ENCODE data around the gene HSFY1.
"Not testable (repeated sequence)": the region's sequence is repeated elsewhere in the genome, so short reads cannot be mapped to it uniquely, and the experiment has no call there.

The HSFY1 gene, protein sequence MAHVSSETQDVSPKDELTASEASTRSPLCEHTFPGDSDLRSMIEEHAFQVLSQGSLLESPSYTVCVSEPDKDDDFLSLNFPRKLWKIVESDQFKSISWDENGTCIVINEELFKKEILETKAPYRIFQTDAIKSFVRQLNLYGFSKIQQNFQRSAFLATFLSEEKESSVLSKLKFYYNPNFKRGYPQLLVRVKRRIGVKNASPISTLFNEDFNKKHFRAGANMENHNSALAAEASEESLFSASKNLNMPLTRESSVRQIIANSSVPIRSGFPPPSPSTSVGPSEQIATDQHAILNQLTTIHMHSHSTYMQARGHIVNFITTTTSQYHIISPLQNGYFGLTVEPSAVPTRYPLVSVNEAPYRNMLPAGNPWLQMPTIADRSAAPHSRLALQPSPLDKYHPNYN

DNA sequence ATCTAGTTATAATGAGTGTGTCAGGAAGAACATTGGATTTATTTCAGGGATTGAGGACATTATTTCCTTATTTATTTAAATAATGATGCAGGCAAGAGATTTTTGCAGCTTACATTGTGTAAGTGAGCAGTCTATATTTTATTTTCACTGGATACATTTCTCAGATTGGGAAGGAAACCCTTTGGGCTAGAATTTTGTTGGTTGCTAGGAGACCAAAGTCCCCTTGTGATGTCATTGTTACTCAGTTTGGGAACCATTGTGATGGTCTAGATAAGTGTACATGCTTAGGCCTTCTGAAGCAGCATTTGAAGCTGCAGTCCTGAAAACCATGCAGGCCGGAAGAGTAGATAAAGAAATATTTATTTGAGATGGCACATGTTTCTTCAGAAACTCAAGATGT lies at the start of gene HSFY1:
Gene HSFY1, plus strand, starts transcription at position 301 of the 400 bp plus-strand sequence. Its CDS starts 68 bp downstream, at position 369.
- DNase-seq (ENCODE audit: insufficient read length, low spot score); FAIRE-seq: not testable (repeated sequence)

DNA sequence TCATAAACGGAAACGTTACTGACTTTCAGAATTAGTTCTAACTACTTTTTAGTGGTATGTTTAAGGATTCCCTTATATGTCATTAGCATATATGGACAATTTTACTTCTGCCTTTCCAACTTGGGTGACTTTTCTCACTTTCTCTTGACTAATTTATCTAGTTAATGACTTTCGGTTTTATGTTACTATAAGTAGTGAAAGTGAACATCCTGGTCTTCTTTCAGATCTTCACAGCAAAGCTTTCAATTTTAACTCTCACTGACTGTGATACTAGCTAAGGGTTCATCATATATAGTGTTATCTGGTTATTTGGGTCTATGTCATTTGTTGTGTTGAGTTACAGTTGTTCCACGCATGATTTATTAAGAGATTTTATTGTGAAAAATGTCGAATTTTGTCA lies 42.3 kb upstream of the HSFY1 start:
- not testable (repeated sequence) for FAIRE-seq; DNase-seq (ENCODE audit: insufficient read length, low spot score)

DNA sequence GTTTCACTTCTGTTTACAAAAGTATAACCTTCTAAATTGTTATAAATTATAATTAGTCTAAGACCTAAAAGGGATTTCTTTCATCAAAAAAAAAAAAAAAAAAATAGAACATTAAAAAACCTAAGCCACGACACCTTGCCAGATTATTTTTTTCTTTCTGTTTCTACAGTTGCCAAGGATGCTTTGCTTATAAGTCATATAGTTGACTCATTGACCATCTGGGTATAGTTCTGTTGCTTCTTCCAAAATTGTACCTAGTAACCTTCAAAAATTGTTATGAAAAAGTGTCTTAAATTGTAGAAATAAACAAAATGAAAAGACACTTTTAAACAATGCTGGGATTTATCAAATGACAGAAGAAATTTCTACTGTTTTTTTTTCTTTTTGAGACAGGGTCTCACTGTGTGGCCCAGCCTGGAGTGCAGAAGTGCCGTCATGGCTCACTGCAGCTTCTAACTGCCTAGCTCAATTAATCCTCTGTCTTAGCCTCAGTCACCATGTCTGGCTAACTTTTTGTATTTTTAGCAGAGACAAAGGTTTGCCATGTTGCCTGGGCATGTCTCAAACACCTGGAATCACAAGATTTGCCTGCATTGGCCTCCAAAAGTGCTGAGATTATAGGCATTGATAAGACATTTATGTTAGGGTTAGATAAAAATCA lies 15.4 kb upstream of the HSFY1 start:
- DNase-seq (ENCODE audit: insufficient read length, low spot score); FAIRE-seq: not testable (repeated sequence)

DNA sequence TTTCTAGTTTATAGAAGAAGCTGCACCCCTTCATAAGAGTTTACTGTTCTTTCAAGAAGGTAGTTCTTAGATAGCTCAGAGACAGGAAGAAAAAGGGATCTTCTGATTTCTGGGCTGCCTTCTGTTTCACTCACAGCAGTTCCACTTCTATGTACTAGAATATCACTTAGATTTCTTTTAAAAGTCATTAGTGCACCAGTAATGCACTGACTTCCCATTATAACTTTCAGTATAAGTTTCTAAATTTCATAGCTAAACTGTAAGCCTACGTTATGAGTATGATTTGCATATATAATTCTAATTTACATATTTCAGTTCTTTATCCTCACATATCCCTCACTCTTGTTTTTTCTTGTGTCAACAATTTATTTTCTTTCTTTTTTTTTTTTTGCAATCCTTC lies 7.6 kb upstream of the HSFY1 start:
- DNase-seq (ENCODE audit: insufficient read length, low spot score); FAIRE-seq: not testable (repeated sequence)

DNA sequence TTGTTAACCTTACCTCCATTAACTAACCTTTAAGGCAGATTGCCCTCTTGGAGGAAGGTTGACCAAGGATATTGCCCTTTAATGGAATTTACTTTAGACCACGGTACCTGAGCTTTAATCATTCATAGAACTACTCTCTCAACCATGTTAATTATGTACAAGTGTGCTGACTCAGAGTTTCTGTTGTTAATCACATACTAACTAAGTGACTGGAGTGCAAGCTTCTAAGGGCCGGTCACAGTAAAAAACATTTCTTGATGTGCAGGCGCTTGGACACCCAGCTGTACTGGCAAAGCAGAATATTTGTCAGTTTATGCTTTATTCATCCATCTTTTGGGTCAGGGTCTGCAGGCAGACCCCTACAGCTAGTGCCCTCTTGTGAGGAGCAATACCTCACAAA lies 6.6 kb downstream of the HSFY1 start:
- DNase-seq (ENCODE audit: insufficient read length, low spot score); FAIRE-seq: not testable (repeated sequence)

DNA sequence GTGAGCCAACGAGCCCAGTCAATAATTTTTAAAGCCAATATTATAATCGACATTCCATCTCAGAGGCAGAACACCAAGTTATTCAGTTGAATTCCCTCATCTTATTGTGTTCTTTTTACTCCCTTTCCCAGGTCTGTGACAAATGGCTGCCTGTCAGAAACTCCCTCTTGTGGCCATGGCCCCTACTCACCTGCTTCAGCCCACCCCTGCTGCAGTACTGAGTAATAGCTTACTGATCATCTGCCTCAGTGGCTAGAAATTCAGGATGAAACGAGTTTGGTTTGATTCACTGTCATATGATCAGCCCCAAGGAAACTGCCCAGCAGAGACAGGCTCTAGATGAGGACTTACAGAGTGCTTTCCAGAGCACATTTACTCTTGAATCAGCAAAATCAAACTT lies 19.4 kb downstream of the HSFY1 start:
- not testable (repeated sequence) for FAIRE-seq; DNase-seq (ENCODE audit: insufficient read length, low spot score)

Measured in H54 (cell line).